ENCODE data around the gene METTL23. TPM values are rescaled to one million over a fixed set of nuclear protein-coding genes. Genes with fewer than 3 reads are reported as not detected.

The METTL23 gene
- total RNA-seq, 1 experiment from 2014 or later: 58.7 TPM

- ATAC-seq (no peak), DNase-seq (no peak)
- H3K9me3 ChIP-seq (ENCODE audit: low read length): no peaks in the 10 kb centered on the region
- peaks cover 6% of the 10 kb centered on the region for H3K4me1 ChIP-seq (ENCODE audit: insufficient read depth, low read length)
- POLR2A ChIA-PET (ENCODE audit: unreplicated experiment): interaction anchor here (0.5 kb wide), 1 partner anchor 27 kb away, joined by 8 read pairs; no protein-coding TSS in a partner anchor
- H3K27ac ChIP-seq (ENCODE audit: low read length): no peak overlapping the region
- H2AFZ ChIP-seq (ENCODE audit: low read length): no peak overlapping the region
- intact Hi-C loops (cut with micrococcal nuclease): no loop called here
- H3F3A ChIP-seq (ENCODE audit: low read length, unreplicated experiment): no peaks in the 10 kb centered on the region
- H3K27me3 ChIP-seq (ENCODE audit: low read length): no peaks in the 10 kb centered on the region
- H3K9ac ChIP-seq (ENCODE audit: low read length): no peak overlapping the region
- peaks cover 37% of the 10 kb centered on the region for H3K79me2 ChIP-seq (ENCODE audit: low read length)
- no TSS peak for BruUV-seq (replicated peaks)
- H3K9me2 ChIP-seq (replicated peaks; ENCODE audit: low read length): no peaks in the 10 kb centered on the region
- H4K20me1 ChIP-seq (ENCODE audit: low read length): no peaks in the 10 kb centered on the region
- TF ChIP-seq CTCF (conservative IDR thresholded peaks at IDR 0.05; ENCODE audit: low read depth, low read length) (no peak), EZH2phosphoT487 (IDR thresholded peaks at IDR 0.05; ENCODE audit: borderline replicate concordance, low read length) (no peak), EZH2 (IDR thresholded peaks at IDR 0.05; ENCODE audit: low read length, unreplicated experiment) (no peak)
- CTCF ChIA-PET: no interaction called here
- no peak overlapping the region for H3K4me3 ChIP-seq (ENCODE audit: low read length)
- H3K36me3 ChIP-seq (ENCODE audit: low read depth, low read length): peaks cover 69% of the 10 kb centered on the region
- no peak overlapping the region for H3K4me2 ChIP-seq (ENCODE audit: low read length)
Observed at GRCh38 chr17:76720211-76720610, 6.4 kb upstream of the METTL23 start.

- Histone ChIP-seq H3K4me1 (ENCODE audit: insufficient read depth, low read length) (peaks cover 8% of the 10 kb centered on the region), H3K9ac (ENCODE audit: low read length) (no peak overlapping the region), H3K4me2 (ENCODE audit: low read length) (no peak overlapping the region), H3K4me3 (ENCODE audit: low read length) (no peak overlapping the region), H3K9me2 (replicated peaks; ENCODE audit: low read length) (no peaks in the 10 kb centered on the region), H3K79me2 (ENCODE audit: low read length) (peaks cover 44% of the 10 kb centered on the region), H3K36me3 (ENCODE audit: low read depth, low read length) (peaks cover 64% of the 10 kb centered on the region), H4K20me1 (ENCODE audit: low read length) (no peaks in the 10 kb centered on the region), H3F3A (ENCODE audit: low read length, unreplicated experiment) (no peaks in the 10 kb centered on the region), H3K27ac (ENCODE audit: low read length) (no peak overlapping the region), H2AFZ (ENCODE audit: low read length) (no peak overlapping the region), H3K27me3 (ENCODE audit: low read length) (no peaks in the 10 kb centered on the region), H3K9me3 (ENCODE audit: low read length) (no peaks in the 10 kb centered on the region)
- TF ChIP-seq CTCF (conservative IDR thresholded peaks at IDR 0.05; ENCODE audit: low read depth, low read length) (no peak), EZH2phosphoT487 (IDR thresholded peaks at IDR 0.05; ENCODE audit: borderline replicate concordance, low read length) (no peak), EZH2 (IDR thresholded peaks at IDR 0.05; ENCODE audit: low read length, unreplicated experiment) (no peak)
- intact Hi-C loops (cut with micrococcal nuclease): no loop called here
- CTCF ChIA-PET: no interaction called here
- no TSS peak for BruUV-seq (replicated peaks)
- DNase-seq (no peak), ATAC-seq (no peak)
- POLR2A ChIA-PET (ENCODE audit: unreplicated experiment): no interaction called here
Observed at GRCh38 chr17:76720941-76721340, 5.7 kb upstream of the METTL23 start.

GRCh38 chr17:76721463-76721862, 5.2 kb upstream of the METTL23 start:
- ChIA-PET POLR2A (ENCODE audit: unreplicated experiment) (no interaction called here), CTCF (no interaction called here)
- BruUV-seq (replicated peaks): no TSS peak
- H4K20me1 ChIP-seq (ENCODE audit: low read length): no peaks in the 10 kb centered on the region
- H3F3A ChIP-seq (ENCODE audit: low read length, unreplicated experiment): no peaks in the 10 kb centered on the region
- no peak overlapping the region for H3K27ac ChIP-seq (ENCODE audit: low read length)
- no peak overlapping the region for H2AFZ ChIP-seq (ENCODE audit: low read length)
- no peaks in the 10 kb centered on the region for H3K9me2 ChIP-seq (replicated peaks; ENCODE audit: low read length)
- no peak overlapping the region for H3K4me3 ChIP-seq (ENCODE audit: low read length)
- peaks cover 47% of the 10 kb centered on the region for H3K79me2 ChIP-seq (ENCODE audit: low read length)
- H3K9me3 ChIP-seq (ENCODE audit: low read length): no peaks in the 10 kb centered on the region
- H3K27me3 ChIP-seq (ENCODE audit: low read length): no peaks in the 10 kb centered on the region
- TF ChIP-seq CTCF (conservative IDR thresholded peaks at IDR 0.05; ENCODE audit: low read depth, low read length) (no peak), EZH2 (IDR thresholded peaks at IDR 0.05; ENCODE audit: low read length, unreplicated experiment) (no peak)
- intact Hi-C loops (cut with micrococcal nuclease): no loop called here
- H3K9ac ChIP-seq (ENCODE audit: low read length): no peak overlapping the region
- DNase-seq (no peak), ATAC-seq (no peak)
- peaks cover 8% of the 10 kb centered on the region for H3K4me1 ChIP-seq (ENCODE audit: insufficient read depth, low read length)
- peaks cover 60% of the 10 kb centered on the region for H3K36me3 ChIP-seq (ENCODE audit: low read depth, low read length)
- H3K4me2 ChIP-seq (ENCODE audit: low read length): no peak overlapping the region
